Measurements from ENCODE around the gene TSGA10.

Gene TSGA10

GRCh38 chr2:98948956-98949739 is 205.6 kb downstream of the TSGA10 start:
- no peak for DNase-seq (ENCODE audit: low read depth in 1 of 2, low spot score in 1 of 2)

GRCh38 chr2:98947554-98947953 is 207.2 kb downstream of the TSGA10 start:
- DNase-seq (ENCODE audit: low read depth in 1 of 2, low spot score in 1 of 2) = no peak
